GM21360 (cell line): ENCODE data around the gene MRM2.

Experiments
- ATAC-seq: cut with Tn5 transposase; IDR thresholded peaks from one replicate; pipeline ENCODE4 v1.9.1; 2021; ENCODE audit warnings: mild to moderate bottlenecking, moderate library complexity; ENCODE audit not compliant: unreplicated experiment

Gene MRM2

DNA sequence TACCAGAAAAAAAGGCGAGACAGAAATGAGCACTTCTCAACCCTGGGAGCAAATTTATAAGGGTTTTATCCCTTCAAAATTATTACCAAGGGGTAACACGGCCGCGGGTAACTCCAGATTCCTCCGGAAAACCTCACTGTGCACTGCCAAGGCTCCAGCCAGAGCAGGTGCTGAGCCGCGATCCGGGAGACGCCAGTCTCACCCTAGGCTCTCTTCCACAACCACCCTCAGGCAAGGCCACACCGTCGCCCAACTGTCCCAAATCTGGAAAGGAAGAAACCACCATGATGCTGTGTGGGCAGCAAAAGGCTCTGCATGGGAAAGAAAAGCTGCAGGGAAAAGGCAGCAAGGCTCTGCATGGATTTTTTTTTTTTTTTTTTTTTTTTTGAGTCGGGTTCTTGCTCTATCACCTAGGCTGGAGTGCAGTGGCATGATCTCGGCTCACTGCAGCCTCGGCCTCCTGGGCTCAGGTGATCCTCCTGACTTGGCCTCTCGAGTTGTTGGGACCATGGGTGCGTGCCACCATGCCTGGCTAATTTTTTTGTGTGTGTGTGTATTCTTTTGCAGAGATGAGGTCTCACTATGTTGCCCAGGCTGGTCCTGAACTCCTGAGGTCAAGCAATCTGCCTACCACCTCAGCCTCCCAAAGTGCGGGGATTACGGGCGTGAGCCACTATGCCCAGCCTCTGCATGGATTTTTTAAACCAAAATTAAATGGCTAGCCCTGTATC, 48.3 kb downstream of the MRM2 start:
- ATAC-seq: no peak

DNA sequence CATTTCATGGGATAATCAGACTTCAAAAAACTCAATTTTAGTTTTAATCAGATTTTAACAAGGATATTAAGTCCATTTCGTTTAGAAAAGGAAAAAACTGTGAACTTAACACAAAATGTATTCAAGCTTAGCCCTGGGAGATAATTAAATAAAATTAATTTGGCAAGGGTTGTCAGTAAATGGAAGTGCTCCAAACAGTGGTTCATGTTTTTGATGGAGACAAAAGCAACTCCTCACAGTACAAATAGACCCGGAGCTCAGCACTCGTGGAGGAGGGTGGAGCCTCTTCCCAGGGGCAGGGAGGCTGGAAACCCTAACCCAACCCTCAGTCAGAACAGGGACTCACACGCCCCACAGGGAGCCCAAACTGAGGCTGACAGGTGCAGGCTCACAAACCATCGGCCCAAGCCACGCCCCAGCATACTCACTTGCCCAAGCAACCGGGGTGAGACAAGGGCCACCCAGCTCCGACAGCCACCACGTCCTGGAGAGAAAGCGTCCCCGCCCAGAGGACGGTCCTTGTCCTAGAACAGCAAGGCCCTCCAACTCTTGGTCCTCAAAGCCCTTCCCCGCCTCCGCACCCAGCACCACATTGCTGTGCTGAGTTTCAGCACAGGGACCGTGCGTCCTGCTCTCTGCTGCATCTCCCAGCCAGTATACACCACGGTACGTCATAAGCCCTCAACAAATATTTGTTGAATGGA, 49.0 kb downstream of the MRM2 start:
- no peak for ATAC-seq

DNA sequence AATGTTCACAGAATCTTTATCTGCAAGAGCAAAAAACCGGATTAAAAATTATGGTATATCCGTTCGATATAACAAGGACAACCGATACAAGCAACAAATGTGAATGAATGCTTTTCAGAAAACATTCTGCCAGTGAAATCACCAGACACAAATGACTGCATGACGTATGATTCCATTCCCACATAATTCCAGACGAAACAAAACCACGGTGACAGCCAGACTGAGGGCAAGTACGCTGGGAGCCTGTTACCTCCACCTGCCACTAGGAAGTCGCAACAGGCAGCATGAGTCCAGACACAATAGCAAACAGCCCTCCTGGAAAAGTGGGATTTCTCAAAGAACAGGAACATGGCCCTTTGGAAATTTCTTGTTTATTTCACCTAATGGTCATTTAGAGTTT, 51.0 kb downstream of the MRM2 start:
- no peak for ATAC-seq

DNA sequence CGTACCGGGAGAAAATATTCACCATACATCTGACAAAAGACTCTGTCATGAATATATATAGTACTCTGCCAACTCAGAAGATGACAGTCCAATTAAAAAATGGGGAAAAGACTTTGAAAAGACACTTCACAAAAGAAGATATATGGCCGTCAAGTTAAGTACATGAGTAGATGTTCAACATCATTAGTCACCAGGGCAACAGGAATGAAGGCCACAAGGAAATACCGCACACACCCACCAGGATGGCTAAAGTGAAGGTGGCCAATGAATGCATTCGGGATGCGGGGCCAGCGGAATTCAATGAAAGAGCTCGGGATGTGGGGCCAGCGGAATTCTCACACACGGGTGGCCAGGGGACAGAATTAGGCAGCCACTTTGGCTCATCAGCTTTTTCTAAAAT, 51.5 kb downstream of the MRM2 start:
- no peak for ATAC-seq

DNA sequence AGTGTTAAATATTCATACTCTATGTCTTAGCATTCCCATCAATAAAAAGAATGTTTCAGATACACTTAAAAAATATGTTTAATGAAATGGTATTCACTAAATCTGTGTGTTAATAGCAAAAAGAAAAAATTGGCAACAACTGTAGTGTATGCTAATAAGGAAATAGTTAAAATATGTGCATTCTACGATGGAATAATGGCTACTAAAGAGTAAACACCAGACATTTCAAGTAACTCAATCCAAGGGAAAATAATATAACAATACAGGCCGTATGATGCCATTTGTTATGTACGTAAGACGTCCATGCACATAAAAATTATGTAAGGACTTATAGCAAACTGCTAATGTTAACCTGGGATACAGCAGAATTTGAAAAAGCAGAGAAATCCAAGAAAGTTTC, 55.8 kb downstream of the MRM2 start:
- ATAC-seq: no peak

DNA sequence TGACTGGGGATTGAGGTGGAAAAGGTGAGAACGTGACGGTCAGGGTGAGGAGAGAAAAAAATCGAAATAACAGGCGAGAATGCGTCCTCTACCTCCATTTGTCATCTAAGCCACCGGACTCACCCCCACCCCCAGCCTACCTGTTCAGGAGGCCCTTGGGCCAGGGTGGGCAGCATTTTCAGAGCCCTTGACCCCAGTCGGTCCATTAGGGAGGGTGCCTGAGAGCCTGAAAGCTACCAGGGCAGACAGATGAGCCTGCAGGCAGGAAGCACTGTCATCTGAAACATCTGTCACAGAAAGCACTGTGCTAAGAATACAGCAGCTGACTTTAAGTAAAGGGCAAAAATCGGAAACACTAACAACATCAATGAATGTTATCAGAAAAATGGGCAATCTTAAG, 56.3 kb downstream of the MRM2 start:
- ATAC-seq: no peak
